ENCODE data around the gene TMEM179. TPM values are rescaled to one million over a fixed set of nuclear protein-coding genes. Genes with fewer than 3 reads are reported as not detected.

Gene TMEM179
- total RNA-seq, 1 experiment from 2014 or later: 11.4 TPM

DNA sequence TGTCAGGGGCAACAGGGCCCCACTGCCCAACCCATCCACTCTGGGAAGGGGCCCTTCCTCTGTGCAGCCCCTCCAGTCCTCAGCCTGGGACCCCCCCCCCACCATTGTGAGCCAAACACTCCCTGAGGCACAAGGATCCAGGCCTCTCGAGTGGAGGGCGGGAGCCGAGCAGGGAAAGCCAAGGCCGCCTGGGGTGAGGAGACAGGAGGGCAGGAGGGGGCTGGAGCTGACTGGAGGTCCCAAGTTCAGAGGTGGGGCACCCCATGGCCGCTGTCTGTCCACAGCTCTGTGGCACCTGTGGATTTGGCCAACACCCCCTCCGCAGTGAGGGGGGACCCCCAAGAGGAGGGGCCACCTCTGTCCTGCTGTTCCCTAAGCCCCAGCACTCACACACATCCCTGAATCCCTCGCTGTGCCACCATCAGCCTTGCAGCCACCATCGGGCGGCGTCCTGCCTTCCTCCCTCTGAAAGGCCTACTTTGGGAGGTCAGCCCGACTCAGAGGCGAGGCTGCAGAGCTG, 50.4 kb downstream of the TMEM179 start:
- H4K20me1 ChIP-seq (ENCODE audit: control insufficient read depth, insufficient read depth, insufficient read length): no peaks in the 10 kb centered on the region
- no CpG with 5 or more reads among the region's 12 CpGs for WGBS (ENCODE audit: extremely low coverage, insufficient read length, low lambda C conversion rate)
- no peak overlapping the region for H2BK15ac ChIP-seq (ENCODE audit: low read depth, low read length)
- H2BK120ac ChIP-seq (ENCODE audit: low read depth, low read length, poor library complexity, severe bottlenecking): no peak overlapping the region
- H3K4me1 Mint-ChIP-seq: peaks cover 10% of the 10 kb centered on the region in 2 experiments; a peak in 3 of 4 replicates
- H2BK12ac ChIP-seq (ENCODE audit: insufficient read length, low read depth, low read length): no peak overlapping the region
- no peak overlapping the region for H3K23ac ChIP-seq (ENCODE audit: insufficient read length, low read depth, low read length)
- no peak overlapping the region for H3K56ac ChIP-seq (ENCODE audit: insufficient read length, low read depth, low read length)
- H3T11ph ChIP-seq (ENCODE audit: low read length): no peak overlapping the region
- H2BK20ac ChIP-seq (ENCODE audit: low read depth, low read length, poor library complexity, severe bottlenecking): no peak overlapping the region
- no peaks in the 10 kb centered on the region for H3K79me2 ChIP-seq (ENCODE audit: insufficient read depth, low read length)
- H3K9me3 ChIP-seq (ENCODE audit: control insufficient read depth, low read depth, low read length): no peaks in the 10 kb centered on the region
- peaks cover 0 to 6% of the 10 kb centered on the region in 2 experiments; a peak in 1 of 5 replicates for H3K9me3 Mint-ChIP-seq
- no peak overlapping the region for H4K91ac ChIP-seq (ENCODE audit: insufficient read length, low read depth, low read length)
- H3K27ac Mint-ChIP-seq: no peak overlapping the region
- no peak overlapping the region for H4K8ac ChIP-seq (replicated peaks; ENCODE audit: insufficient read length, low read depth, low read length)
- H3K4me3 Mint-ChIP-seq: no peak overlapping the region
- no peaks in the 10 kb centered on the region for H3K27me3 ChIP-seq (ENCODE audit: insufficient read depth, low read length)
- H3K36me3 Mint-ChIP-seq (ENCODE audit: insufficient read depth in 1 of 3, low read depth in 3 of 3): peaks cover 0 to 4% (median 0%) of the 10 kb centered on the region in 3 experiments; a peak in 1 of 7 replicates
- H3K4me1 ChIP-seq (ENCODE audit: insufficient read depth, low read length): no peaks in the 10 kb centered on the region
- no peak overlapping the region for H2BK5ac ChIP-seq (ENCODE audit: insufficient read length, low read length)
- no peak overlapping the region for H3K18ac ChIP-seq (ENCODE audit: insufficient read length, low read depth, low read length)
- TF ChIP-seq, protein P1, sequence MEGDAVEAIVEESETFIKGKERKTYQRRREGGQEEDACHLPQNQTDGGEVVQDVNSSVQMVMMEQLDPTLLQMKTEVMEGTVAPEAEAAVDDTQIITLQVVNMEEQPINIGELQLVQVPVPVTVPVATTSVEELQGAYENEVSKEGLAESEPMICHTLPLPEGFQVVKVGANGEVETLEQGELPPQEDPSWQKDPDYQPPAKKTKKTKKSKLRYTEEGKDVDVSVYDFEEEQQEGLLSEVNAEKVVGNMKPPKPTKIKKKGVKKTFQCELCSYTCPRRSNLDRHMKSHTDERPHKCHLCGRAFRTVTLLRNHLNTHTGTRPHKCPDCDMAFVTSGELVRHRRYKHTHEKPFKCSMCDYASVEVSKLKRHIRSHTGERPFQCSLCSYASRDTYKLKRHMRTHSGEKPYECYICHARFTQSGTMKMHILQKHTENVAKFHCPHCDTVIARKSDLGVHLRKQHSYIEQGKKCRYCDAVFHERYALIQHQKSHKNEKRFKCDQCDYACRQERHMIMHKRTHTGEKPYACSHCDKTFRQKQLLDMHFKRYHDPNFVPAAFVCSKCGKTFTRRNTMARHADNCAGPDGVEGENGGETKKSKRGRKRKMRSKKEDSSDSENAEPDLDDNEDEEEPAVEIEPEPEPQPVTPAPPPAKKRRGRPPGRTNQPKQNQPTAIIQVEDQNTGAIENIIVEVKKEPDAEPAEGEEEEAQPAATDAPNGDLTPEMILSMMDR (conservative IDR thresholded peaks at IDR 0.05): no peak
- H3K23me2 ChIP-seq (ENCODE audit: insufficient read length, low read depth, low read length, poor library complexity, severe bottlenecking): no peaks in the 10 kb centered on the region
- H3K4me2 ChIP-seq (ENCODE audit: insufficient read depth, insufficient read length, low read length): no peak overlapping the region
- H3K14ac ChIP-seq (ENCODE audit: insufficient read depth, low read length): no peak overlapping the region; the same call in 1 of the 2 replicates
- no peak overlapping the region for H2AK5ac ChIP-seq (ENCODE audit: insufficient read length, low read length)
- no peak overlapping the region for H3K27ac ChIP-seq (ENCODE audit: insufficient read length, low read depth, low read length)
- no peak overlapping the region for H2AFZ ChIP-seq (ENCODE audit: low read length)
- H3K79me1 ChIP-seq (ENCODE audit: insufficient read depth, low read depth, low read length, poor library complexity, severe bottlenecking): no peaks in the 10 kb centered on the region
- H4K5ac ChIP-seq (ENCODE audit: insufficient read length, low read depth, low read length): no peak overlapping the region
- H3K4ac ChIP-seq (ENCODE audit: low read depth, low read length): no peak overlapping the region
- no peaks in the 10 kb centered on the region; the same call in 1 of the 2 replicates for H3K27me3 Mint-ChIP-seq (ENCODE audit: low read depth)
- no peak overlapping the region for H3K9ac ChIP-seq (ENCODE audit: extremely low read depth, insufficient read length, low read length)
- DNase-seq: no peak

Measured in H9 (cell line).